Activated CD8-positive, alpha-beta memory T cell treated with anti-CD3 and anti-CD28 coated beads, Interleukin-2, amount 50 U/mL, for 48 hours (primary cell): ENCODE measurements around the gene DLG2.

Experiments
- DNase-seq: peaks from one replicate; pipeline ENCODE4 v3.0.0-alpha.2; 2020

Gene DLG2

DNA sequence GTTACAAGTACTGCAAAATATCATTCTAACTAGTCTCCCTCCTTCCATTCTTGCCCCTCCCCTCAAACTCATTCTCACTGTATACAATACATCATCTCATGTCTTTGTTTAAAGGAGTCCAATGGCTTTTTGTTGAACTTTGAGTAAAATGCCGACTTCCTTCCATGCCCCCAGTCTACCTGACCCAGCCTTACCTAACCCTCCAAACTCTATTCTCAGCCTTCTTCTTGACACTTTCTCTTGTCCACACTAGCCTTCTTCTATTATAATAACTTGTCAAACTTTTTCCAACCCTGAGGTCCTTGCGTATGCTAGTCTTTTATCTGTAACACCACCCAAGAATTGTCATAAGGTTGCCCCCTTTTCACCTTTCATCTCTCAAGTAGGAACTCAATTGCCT is 1329.6 kb downstream of the DLG2 start:
- no peak for DNase-seq

DNA sequence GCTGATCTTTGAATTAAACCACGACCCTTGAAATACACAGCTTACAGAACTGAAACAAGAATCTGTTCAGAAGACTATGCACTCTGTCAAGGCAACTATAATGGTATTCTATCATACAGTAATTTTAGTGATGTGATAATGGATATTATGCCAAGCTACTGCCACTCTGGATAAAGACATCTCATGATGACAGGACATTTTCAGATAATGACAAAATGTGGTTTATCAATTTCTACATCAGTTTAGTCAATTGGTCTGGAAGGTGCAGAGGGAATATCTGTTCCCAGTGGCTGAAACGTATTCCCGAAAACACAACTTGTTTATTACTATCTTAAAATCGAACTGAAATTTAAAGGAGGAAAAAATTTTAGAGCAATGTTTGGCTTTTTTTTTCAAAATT is 1331.3 kb downstream of the DLG2 start:
- DNase-seq: no peak

DNA sequence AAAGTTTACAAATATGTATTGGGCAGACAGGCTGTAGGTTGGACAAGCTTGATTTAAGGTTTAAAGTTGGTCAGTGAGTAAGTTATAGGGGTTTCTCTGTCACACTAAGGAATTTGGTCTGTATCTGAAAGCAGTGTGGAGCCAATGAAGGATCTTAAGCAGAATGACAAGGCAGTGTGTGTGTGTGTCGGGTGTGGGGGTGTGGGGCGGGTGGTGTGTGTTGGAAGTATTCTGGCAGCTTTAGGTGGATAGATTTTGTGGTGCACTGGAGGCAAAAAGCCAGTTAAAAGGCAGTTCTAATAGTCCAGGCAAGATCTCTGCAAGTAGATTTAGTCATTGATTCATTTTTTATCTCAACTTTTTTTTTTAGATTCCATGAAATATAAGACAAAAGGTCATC is 1334.2 kb downstream of the DLG2 start:
- DNase-seq: no peak

DNA sequence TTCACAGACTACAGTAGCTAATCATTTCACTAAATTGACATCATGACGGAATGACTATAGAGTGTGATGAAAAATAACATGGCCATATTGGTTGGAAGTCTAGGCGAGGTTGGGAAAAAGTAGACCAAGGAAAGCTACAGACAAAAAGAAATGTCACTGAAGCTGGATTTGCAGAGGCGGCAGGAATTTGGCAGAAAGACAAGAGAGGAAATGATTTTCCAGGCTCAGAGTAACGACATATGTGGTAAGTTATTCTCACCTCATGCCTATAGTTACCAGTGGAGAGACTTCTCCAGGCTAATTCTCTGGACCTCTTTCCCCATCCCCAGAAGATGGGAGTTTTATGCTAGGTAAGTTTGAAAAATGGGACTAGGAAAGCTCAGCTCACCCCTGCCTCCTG is 1335.1 kb downstream of the DLG2 start:
- DNase-seq: no peak

DNA sequence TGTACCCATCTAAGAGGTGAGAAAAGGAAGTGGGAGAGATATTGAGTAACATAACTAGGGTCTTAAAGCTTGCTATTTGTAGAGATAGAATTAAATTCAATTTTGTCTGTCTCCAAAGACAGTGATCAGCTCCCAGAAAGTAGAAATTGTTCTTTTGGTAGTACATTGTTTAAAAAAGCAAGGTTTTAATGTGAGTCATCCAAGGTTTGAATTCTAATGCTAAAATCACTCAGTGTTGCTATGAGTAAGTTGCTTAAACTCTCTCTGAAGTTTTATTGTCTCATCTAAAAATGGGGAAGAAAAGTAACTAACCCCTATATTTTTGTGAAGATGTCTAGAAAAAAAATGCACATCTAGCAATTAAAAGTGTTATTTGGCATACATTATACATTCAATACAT is 1336.5 kb downstream of the DLG2 start:
- no peak for DNase-seq

DNA sequence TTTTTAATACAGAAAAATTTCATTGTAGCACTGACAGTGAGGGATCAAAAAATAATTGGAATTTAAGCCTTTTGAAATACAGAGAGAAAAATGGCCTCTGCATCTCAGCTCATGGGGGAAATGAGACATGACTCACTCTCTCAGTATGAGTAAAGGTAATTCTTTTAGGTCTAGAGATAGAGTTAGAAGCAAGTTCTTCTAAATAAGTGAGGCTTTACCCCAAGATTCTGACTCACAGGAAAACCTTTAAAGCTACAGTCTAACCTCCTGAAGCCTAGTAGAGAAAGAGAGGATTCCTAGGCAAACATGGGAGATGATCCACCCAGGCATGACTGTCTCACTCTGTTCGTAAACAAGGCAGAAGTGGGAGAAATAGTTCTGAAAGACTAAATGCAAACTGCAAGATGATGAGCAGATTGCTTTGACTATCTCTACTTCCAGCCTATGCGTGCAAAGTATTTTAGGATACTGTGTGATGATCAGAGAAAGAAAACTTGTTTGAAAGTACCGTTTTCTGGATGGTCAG is 1337.7 kb downstream of the DLG2 start:
- DNase-seq: no peak

DNA sequence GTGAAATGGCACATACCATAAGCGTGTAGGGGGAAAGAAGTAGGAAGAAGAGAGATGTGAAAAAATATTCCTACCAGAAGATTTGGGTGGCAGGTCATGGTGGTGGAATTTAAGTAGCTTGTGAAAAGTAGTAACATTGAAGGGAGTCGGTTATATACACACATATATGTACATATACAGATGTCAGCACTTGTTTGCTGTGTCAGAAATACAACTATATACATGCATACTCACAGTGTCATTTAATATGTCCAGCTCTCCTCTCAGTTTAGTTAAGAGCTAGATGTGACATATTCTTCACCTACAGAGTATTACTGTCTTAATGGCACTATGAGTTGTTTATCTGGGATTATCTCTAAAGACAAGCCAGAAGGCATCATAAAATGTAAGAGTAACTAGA is 1353.6 kb downstream of the DLG2 start:
- DNase-seq: no peak

DNA sequence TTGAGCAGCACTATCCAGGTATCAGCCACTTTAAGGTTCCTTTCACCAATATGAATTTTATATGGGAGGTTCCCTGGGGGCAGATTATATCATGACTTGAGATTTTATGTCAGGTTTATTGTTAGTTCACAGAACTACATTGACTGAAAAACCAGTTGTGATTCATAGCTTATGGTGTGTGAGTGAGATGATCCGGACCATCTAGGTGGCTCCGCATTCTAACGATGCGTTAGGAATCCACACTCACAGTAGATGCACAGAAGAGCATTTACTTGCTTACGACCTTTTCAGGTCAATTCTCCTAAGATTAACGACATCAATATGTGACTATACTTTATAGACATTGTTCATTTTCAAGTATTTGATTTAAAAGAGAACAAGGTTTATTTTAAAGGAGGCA is 1356.7 kb downstream of the DLG2 start:
- no peak for DNase-seq

DNA sequence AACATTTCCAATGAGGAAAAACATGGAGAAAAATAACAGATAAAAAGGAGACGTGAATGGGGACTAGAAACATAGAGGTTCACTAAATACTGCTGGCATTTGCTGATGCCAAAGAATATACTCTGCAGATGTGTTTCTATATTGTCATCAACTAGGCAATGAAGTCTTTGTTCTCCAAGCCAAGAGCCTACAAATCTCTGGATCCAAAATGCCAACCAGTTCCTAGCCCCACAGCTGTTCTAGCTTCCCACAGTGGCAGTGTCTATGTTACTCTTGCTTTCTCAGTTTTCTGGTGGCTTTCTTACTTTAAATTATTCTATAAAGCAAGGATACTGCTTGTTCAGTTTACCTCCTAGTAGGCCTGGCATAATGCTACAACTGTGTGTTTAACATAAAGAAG is 1363.1 kb downstream of the DLG2 start:
- no peak for DNase-seq

DNA sequence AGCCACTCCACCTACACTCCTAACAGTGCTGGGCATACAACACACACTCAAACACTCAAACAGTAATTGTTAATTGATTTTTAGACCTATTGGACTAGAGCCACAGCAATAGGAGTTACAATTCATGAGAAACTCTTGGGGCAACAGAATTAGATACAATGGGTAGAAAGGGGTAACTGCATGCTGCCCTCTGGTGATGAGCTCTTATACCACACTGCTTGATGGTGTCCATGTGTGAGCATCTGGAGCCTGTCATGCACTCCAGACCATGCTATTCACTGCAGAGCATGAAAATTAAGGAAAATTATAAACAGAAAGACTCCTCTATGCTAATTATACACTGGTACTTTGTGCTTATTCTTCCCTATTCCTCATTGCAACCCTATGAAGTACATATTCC is 1365.4 kb downstream of the DLG2 start:
- no peak for DNase-seq

DNA sequence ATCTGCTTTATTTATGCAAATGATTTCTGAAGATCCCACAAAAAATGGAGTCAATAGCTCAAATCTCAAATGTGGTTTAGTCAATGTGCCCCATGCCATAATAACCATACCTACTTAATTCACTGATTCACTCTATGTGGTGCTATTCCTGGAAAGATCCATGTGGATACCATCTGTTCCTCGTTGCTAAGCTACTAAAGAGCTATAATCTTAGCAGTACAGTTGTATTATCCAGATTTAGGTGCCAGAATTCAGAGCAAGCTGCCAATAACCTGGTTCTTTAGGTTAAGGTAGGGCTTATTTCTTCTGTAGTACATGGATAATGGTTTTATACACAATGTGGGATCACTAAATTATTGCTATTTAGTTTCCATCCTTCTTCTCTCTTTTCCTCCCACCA is 1366.3 kb downstream of the DLG2 start:
- no peak for DNase-seq

DNA sequence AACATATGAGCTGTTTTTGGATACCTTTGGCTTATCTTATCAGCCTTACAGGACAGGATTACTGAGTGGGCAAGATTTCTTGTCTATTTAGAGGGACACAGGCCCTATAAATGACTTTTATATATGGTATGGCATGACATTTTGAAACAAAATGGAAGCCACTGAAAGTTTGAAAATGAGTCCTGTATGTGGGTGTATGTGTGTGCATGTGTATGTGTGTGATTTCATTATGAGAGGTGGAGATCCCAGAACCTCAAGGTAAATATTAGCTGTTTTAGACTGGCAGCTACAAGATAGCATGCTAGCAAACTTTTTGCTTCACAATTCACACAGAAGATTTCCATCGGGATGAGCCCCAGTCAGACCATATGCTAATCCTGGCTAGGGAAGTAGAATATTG is 1370.5 kb downstream of the DLG2 start:
- DNase-seq: no peak

DNA sequence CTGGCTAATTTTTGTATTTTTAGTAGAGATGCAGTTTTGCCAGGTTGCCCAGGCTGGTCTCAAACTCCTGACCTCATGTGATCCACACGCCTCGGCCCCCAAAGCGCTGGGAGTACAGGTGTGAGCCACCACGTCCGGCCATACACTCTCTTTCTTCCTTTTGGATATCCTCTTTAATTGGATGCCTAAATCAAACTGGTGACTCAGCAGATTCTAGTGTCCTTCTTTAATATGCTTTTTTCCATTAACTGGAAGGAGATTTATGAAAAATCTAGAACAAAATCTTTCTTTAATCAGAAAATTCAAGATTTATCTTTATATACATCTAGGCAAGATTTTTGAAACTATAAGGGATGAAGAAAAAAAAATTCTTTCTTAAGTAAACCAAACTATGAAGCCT is 1371.7 kb downstream of the DLG2 start:
- no peak for DNase-seq

DNA sequence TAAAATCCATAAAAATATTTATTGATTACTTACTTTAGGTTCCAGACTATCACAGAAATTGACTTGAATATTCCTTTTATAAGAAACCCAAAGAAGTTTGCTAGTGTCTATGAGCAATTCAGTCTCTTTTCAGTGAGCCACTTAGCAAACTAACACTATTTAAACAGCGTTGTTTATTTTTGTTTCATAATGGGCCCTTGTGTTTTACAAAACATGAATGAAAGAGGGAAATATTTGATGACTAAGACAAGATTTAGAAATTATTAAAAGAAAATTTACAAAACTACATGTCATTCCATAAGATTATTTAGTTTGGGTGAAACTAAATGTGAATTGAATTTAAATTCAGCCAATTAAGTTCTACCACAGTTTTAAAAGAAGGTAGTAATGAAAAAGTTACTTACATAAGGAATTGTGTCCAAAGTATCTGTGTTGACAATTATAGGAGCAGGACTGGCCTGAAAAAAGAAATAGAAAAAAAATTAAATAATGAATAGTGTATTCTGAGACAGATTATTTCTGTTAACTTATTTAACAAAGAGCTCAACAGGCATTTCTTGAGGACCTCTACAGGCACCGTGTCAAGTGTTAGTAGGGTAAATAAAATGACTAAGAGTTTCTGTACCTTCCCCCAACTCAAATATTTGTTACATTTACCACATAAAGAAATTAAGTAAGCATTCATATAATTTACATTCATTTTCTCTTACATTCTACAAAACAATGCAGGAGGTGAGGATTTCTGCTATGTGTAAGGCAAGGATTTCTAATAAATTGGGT is 1376.1 kb downstream of the DLG2 start:
- DNase-seq: no peak

DNA sequence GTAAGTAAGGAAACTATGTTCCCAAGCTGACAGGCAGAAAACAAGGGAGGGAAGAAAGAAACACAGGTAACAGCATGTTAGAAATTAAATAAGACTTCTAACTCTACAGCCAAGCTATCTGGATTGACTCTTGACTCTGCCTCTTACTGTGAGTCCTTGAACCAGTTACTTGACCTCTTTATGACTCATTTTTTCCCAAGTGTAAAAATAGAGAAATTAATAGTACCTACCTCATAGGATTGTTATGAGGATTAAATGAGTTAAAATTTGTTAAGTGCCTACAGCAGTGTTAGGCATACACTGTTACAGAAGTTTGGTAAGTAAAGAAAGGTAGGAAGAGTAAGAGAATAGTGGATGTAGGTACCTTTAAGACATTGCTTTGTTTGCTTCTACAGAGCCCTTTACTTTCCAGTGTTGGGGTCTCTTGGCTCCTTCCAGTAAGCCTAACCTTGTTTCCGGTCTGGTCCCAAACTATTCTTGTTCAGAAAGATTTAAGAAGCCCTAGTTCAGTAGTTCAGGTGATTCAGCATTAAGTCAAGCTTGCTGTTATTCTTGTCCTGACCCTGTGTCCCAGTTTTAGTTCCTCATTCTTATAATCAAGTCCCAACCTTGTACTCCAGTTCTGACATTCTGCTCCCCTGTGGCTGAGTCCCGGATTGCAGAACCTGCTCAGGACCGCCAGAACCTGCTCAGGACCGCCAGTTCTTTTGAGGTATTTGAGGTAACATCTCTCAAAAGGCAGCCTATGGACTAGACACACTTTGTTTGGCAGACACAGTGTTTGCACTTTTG is 1377.6 kb downstream of the DLG2 start:
- no peak for DNase-seq

DNA sequence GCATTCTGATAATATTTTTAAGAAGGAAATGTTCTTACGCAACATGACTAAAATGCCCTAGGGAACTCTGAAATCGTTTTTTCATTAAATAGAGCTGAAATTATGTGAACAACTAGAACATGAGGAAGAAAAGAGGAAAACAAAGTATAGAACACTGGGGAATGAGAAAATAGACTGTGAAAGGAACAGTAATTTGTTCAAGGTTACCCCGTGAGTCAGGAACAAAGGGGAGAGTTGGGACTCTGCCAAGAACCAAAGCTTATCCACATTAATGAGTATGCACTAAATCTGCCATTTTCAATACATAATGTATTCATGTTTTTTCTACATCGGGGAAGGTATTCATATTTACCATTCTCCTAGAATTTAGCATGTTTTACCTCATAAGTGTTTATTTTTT is 1379.2 kb downstream of the DLG2 start:
- DNase-seq: no peak

DNA sequence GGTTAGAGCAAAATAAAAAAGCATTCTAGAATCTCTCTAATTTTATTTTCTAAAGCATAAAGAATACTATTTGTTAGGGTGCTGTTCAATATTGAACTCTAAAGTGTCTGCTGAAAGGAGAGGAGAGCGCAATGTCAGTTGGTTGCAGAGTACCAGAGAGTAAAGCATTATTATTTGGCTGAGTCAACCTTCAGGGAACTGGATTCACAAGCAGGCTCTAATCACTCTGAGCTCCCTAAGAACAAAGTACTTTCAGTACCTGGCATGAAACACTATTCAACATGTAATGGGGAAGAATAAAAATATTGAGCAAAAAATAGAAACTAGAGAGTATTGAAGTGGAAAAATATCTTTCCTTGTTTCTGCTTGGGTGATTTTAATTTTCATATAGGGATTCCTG is 1380.0 kb downstream of the DLG2 start:
- DNase-seq: no peak

DNA sequence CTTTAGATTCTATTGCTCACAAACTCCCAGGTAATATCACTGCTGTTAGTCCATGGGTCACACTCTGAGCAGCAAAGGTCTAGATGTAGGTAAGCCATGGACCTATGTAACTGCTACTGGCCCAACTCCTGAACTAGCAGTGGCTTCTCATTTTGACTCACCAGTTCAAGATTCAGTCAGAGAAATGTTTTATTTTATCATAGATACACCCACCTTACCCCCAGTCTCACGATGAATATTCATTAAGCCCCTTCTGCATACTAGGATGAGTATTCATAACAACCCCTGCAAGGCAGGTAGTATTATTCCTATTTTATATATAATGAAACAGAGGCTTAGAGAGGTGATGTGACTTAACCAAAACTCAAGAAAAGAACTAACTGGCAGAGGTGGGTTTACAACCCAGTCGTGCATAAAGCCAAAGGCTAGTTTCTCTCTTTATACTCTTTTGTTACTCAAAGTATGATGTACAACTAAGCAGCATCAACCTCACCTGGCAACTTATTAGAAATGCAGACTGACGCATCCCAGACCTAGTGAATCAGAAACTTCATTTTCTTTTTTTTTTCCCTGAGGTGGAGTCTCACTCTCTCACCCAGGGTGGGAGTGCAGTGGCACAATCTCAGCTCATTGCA is 1383.4 kb downstream of the DLG2 start:
- DNase-seq: no peak

DNA sequence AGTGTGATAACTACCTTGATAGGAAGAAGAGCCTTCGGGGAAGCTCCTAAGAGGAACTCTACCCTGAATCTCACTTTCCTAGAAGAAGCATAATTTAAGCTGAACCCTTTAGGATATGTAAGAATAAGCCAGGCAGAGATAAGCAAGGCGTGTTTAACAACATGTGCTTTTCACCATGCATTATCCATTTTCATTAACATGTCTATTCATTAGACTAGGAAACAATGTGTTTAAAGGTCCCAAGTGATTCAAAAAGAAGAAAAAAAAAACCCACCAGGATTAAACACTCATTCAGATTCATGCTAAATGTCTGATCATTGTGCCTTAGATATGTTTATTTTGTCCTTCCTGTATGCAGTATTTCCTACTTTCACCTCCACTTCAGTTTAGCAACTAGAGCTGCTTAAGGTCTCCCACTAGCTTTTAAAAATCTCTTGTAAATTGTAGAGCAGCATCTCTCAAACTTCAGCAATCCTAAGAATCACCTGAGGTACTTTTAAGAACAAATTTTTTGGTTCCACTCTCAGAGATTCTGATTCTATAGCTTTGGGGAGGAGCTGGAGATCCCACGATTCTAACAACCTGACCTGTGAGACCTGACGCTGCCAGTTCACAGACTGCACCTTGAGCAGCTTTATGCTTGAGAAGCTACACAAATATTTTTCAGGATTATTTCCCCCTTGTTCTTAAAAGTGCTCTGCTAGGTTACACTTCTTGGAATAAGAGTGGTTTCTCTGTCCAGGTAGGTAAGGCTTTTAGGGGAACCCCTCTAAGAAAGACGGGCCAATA is 1385.6 kb downstream of the DLG2 start:
- no peak for DNase-seq

DNA sequence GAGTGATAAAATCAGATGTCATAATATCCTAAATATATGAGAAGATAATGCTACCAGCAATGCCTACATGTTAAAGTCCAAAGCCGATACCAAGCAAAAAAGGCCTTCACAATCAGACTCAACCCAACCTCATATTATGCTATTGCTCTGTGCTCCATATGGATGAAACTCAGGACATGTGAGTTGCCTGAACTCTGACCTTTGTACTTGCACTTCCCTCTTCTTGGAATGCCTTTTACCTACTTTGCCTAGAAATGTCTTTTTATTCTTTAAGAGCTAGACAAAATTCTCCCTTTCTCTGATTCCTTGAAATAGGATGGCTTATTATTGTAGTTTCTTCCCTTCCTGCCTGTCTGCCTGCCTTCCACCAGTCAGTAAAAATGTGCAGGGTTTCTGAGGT is 1386.3 kb downstream of the DLG2 start:
- no peak for DNase-seq

DNA sequence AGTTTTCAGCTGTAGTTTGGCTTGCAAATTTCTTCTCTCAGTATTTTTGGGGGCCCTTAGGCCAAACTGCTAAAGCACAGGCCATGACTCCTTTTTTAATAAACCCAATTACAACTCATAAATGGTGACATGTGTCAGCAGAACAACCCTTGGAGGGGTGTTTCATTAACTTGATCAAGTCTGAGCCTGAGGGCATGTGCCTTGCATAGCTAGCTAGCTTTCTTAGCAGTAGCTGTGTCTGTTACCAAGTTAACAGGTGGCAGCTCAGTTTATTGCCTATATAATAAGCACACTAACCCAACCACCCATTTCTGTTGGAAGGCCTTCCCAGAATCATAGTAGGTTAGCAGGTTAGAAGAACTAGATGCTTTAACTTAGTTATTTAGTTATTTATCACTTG is 1390.7 kb downstream of the DLG2 start:
- DNase-seq: no peak

DNA sequence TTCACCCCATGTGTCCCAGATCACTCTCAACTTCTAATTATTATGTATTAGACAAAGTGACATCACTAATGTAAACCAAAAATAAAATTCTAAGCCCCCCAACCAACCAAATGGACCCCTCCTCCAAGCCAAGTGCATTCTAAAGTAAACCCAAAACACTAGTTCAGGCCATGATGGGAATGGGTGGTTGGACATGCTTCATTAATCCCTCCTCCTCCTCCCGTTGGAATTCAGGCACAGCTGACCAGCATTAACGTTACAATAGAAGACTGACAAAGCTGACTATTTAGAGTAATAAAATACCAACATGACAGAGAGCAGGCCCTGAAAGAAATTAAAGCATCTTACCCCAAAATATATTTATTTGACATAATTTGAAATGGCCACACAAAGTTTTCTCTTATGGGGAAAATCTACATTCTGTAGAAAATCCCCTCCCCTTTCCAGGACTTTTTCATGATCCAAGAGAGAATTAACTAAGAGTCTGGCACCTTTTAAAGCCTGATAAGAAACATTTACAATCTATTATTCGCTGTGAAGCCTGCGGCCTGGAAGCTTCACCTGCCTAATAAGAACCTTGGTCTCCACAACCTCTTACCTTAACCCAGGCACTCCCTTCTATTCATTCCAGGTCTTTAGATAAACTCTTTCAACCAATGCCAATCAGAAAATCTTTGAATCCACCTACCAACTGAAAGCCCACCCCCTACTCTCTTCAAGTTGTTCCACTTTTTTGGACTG is 1392.5 kb downstream of the DLG2 start:
- no peak for DNase-seq
